Colon (tissue), 2 donors: ENCODE measurements around the gene DLX4.

Experiments used
- FAIRE-seq: peaks from 2 replicates; lab custom pipeline; 2012; peaks lifted over from hg19 to GRCh38; lab: Jason Lieb, UNC
- donor health status: control.
- donor health status: control.

DLX4 gene

GRCh38 chr17:50014471-50015088 is 45.6 kb downstream of the DLX4 start:
- no peak for FAIRE-seq

GRCh38 chr17:50015146-50015545 is 46.2 kb downstream of the DLX4 start:
- FAIRE-seq, result no peak

GRCh38 chr17:50018909-50019308 is 49.9 kb downstream of the DLX4 start:
- no peak for FAIRE-seq

GRCh38 chr17:50020841-50021599 is 52.0 kb downstream of the DLX4 start:
- no peak for FAIRE-seq

GRCh38 chr17:50021681-50022370 is 52.8 kb downstream of the DLX4 start:
- FAIRE-seq, result no peak

GRCh38 chr17:50022463-50023130 is 53.6 kb downstream of the DLX4 start:
- FAIRE-seq, result no peak

GRCh38 chr17:50023520-50023919 is 54.5 kb downstream of the DLX4 start:
- no peak for FAIRE-seq
